Stimulated activated CD4-positive, alpha-beta T cell treated with anti-CD3 and anti-CD28 coated beads, TNF-alpha, amount 100 ng/mL, for 48 hours (primary cell): ENCODE data around the gene RNU1-3.
"Not testable (repeated sequence)": the region's sequence is repeated elsewhere in the genome, so short reads cannot be mapped to it uniquely, and the experiment has no call there.

Experiments
- DNase-seq, 3 donors: peaks; one replicate each; pipeline ENCODE4 v3.0.0-alpha.2; 2020; ENCODE audit warnings: low read depth in 3 of 3

RNU1-3 gene

GRCh38 chr1:16694308-16694702, 27.6 kb upstream of the RNU1-3 start:
- DNase-seq, result not testable (repeated sequence)

GRCh38 chr1:16693449-16694307, 26.9 kb upstream of the RNU1-3 start:
- not testable (repeated sequence) for DNase-seq

- DNase-seq, result not testable (repeated sequence)
Observed at GRCh38 chr1:16692717-16693448, 26.1 kb upstream of the RNU1-3 start.

GRCh38 chr1:16692283-16692682, 25.5 kb upstream of the RNU1-3 start:
- not testable (repeated sequence) for DNase-seq

- DNase-seq, result not testable (repeated sequence)
Observed at GRCh38 chr1:16690971-16691682, 24.4 kb upstream of the RNU1-3 start.

GRCh38 chr1:16687132-16687800, 20.5 kb upstream of the RNU1-3 start:
- DNase-seq, result not testable (repeated sequence)

- DNase-seq, result not testable (repeated sequence)
Observed at GRCh38 chr1:16685445-16686371, 19.0 kb upstream of the RNU1-3 start.

GRCh38 chr1:16684738-16685337, 18.1 kb upstream of the RNU1-3 start:
- not testable (repeated sequence) for DNase-seq

- DNase-seq, result not testable (repeated sequence)
Observed at GRCh38 chr1:16684152-16684551, 17.4 kb upstream of the RNU1-3 start.

GRCh38 chr1:16682803-16683202, 16.1 kb upstream of the RNU1-3 start:
- not testable (repeated sequence) for DNase-seq

GRCh38 chr1:16680366-16680765, 13.6 kb upstream of the RNU1-3 start:
- DNase-seq, result not testable (repeated sequence)

- DNase-seq, result peak in 2 of 3 donors; percentile 53 to 56
Observed at GRCh38 chr1:16677552-16678431, 11.0 kb upstream of the RNU1-3 start.

- DNase-seq, result not testable (repeated sequence)
Observed at GRCh38 chr1:16676661-16677523, 10.1 kb upstream of the RNU1-3 start.

GRCh38 chr1:16675118-16675510, 8.4 kb upstream of the RNU1-3 start:
- not testable (repeated sequence) for DNase-seq

- not testable (repeated sequence) for DNase-seq
Observed at GRCh38 chr1:16673976-16674375, 7.2 kb upstream of the RNU1-3 start.

GRCh38 chr1:16665836-16666235, 912 bp downstream of the RNU1-3 start:
- not testable (repeated sequence) for DNase-seq

- DNase-seq, result not testable (repeated sequence)
Observed at GRCh38 chr1:16658234-16658633, 8.5 kb downstream of the RNU1-3 start.
